ENCODE measurements around the gene EXOC5. TPM values are rescaled to one million over a fixed set of nuclear protein-coding genes. Genes with fewer than 3 reads are reported as not detected.

Gene EXOC5
- total RNA-seq, 4 donors from 2014 or later: 54.9 to 81.6 (median 68.5) TPM

- no peaks in the 10 kb centered on the region for H3K9me3 ChIP-seq
- TF ChIP-seq POLR2AphosphoS5 (IDR thresholded peaks at IDR 0.05): no peak
- TF ChIP-seq POLR2A (IDR thresholded peaks at IDR 0.05): no peak
- TF ChIP-seq EP300 (IDR thresholded peaks at IDR 0.05): no peak
- no peak for TF ChIP-seq CTCF (IDR thresholded peaks at IDR 0.05)
- no peak overlapping the region for H3K27ac ChIP-seq
- no peaks in the 10 kb centered on the region for H3K36me3 ChIP-seq
- no peaks in the 10 kb centered on the region for H3K27me3 ChIP-seq
- no peak for ATAC-seq
- peaks cover 0 to 14% (median 0%) of the 10 kb centered on the region in 3 donors for H3K4me1 ChIP-seq
- no peak overlapping the region for H3K4me3 ChIP-seq
- WGBS, 2 donors (ENCODE audit: low coverage in 1 of 2): 17 to 31% methylated on average over 8 of the region's 8 CpGs
These were observed 107.0 kb downstream of the EXOC5 start for GRCh38 chr14:57161583-57162234.

DNA sequence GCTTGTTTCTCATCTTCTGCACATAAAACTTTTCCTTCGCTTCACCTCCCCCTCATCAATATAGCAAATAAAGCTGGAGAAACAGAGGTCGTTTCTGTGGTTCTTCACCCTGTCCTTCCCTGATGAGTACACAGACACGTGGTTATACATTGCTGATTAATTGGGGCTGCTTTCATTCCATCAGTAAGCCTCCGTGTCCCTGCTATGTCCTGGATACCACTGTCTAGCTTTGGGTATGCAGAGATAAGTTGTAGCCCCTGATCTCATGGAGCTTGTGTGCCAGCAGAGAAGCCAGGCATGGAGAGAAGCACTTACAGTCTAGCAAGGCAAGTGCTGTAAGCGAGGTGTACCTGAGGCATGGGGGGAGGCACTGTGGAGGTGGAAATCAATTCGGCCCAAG is 108.4 kb downstream of the EXOC5 start:
- Histone ChIP-seq H3K4me1 (peaks cover 0 to 14% (median 0%) of the 10 kb centered on the region in 3 donors), H3K36me3 (no peaks in the 10 kb centered on the region), H3K27ac (no peak overlapping the region), H3K9me3 (no peaks in the 10 kb centered on the region), H3K27me3 (no peaks in the 10 kb centered on the region), H3K4me3 (no peak overlapping the region)
- ATAC-seq: no peak
- TF ChIP-seq POLR2AphosphoS5 (IDR thresholded peaks at IDR 0.05) (no peak), EP300 (IDR thresholded peaks at IDR 0.05) (no peak), CTCF (IDR thresholded peaks at IDR 0.05) (no peak)
- WGBS, 2 donors (ENCODE audit: low coverage in 1 of 2): 65 to 81% methylated on average over 3 to 4 of the region's 6 CpGs

- no peaks in the 10 kb centered on the region for H3K36me3 ChIP-seq
- no peak for TF ChIP-seq CTCF (IDR thresholded peaks at IDR 0.05)
- no peak for TF ChIP-seq EP300 (IDR thresholded peaks at IDR 0.05)
- TF ChIP-seq POLR2AphosphoS5 (IDR thresholded peaks at IDR 0.05): no peak
- no peak for TF ChIP-seq POLR2A (IDR thresholded peaks at IDR 0.05)
- no peaks in the 10 kb centered on the region for H3K9me3 ChIP-seq
- 96 to 100% methylated on average over 2 to 4 of the region's 4 CpGs for WGBS, 2 donors (ENCODE audit: low coverage in 1 of 2)
- ATAC-seq: no peak
- no peaks in the 10 kb centered on the region for H3K27me3 ChIP-seq
- no peak overlapping the region for H3K4me3 ChIP-seq
- no peaks in the 10 kb centered on the region for H3K4me1 ChIP-seq
- no peak overlapping the region for H3K27ac ChIP-seq
These were observed 115.4 kb downstream of the EXOC5 start for GRCh38 chr14:57153286-57153685.

Other genes with a start within 250 kb of the EXOC5 start
- 10 to 100 TPM; 23.2 to 37.8 (median 30.5) TPM for gene AP5M1, start 66 bp upstream of the EXOC5 start, total RNA-seq
- gene NAA30, start 121.7 kb upstream of the EXOC5 start, total RNA-seq: 10 to 100 TPM; 17.8 to 32.9 (median 27.1) TPM
- not detected for gene CCDC198, start 225.0 kb upstream of the EXOC5 start, total RNA-seq

Measured in gastroesophageal sphincter (tissue), 4 donors.